ENCODE data around the gene RASA4B. TPM values are rescaled to one million over a fixed set of nuclear protein-coding genes. Genes with fewer than 3 reads are reported as not detected.

Gene RASA4B
- total RNA-seq, 2 experiments from 2014 or later: 16.2 to 18.0 TPM

- no peak overlapping the region for H3K4me3 Mint-ChIP-seq
- H3K27ac Mint-ChIP-seq: no peak overlapping the region
- no peaks in the 10 kb centered on the region for H3K36me3 Mint-ChIP-seq
- no peaks in the 10 kb centered on the region for H3K4me1 Mint-ChIP-seq
- ATAC-seq (ENCODE audit: low read depth) (no peak), DNase-seq (peak; percentile 21)
- no peaks in the 10 kb centered on the region for H3K27me3 Mint-ChIP-seq
- no peaks in the 10 kb centered on the region for H3K9me3 Mint-ChIP-seq
- POLR2A ChIA-PET: no interaction called here
Measured at GRCh38 chr7:102473271-102473991, 44.1 kb downstream of the RASA4B start.

GRCh38 chr7:102472126-102473041 is 45.2 kb downstream of the RASA4B start:
- Mint-ChIP-seq H3K4me1 (no peaks in the 10 kb centered on the region), H3K9me3 (no peaks in the 10 kb centered on the region), H3K4me3 (no peak overlapping the region), H3K36me3 (no peaks in the 10 kb centered on the region), H3K27me3 (no peaks in the 10 kb centered on the region), H3K27ac (no peak overlapping the region)
- DNase-seq (peak; percentile 26), ATAC-seq (ENCODE audit: low read depth) (no peak)
- POLR2A ChIA-PET: interaction anchor here (0.5 to 1.2 kb wide), 2 partner anchors 31 to 57 kb away, joined by 3 read pairs; no protein-coding TSS in a partner anchor

- no peak for DNase-seq
- peaks cover 2% of the 10 kb centered on the region for H3K4me1 Mint-ChIP-seq
- H3K27me3 Mint-ChIP-seq: no peaks in the 10 kb centered on the region
- H3K36me3 Mint-ChIP-seq: no peaks in the 10 kb centered on the region
- no peak for ATAC-seq (ENCODE audit: low read depth)
- POLR2A ChIA-PET: interaction anchor here (1.2 kb wide), 1 partner anchor 56 kb away, joined by 3 read pairs; no protein-coding TSS in a partner anchor
- H3K27ac Mint-ChIP-seq: no peak overlapping the region
- H3K9me3 Mint-ChIP-seq: no peaks in the 10 kb centered on the region
- no peak overlapping the region for H3K4me3 Mint-ChIP-seq
Measured at GRCh38 chr7:102471791-102472125, 45.8 kb downstream of the RASA4B start.

GRCh38 chr7:102469972-102470825 is 47.4 kb downstream of the RASA4B start:
- DNase-seq: no peak
- no peaks in the 10 kb centered on the region for H3K9me3 Mint-ChIP-seq
- no peak for ATAC-seq (ENCODE audit: low read depth)
- POLR2A ChIA-PET: no interaction called here
- H3K36me3 Mint-ChIP-seq: no peaks in the 10 kb centered on the region
- H3K4me3 Mint-ChIP-seq: no peak overlapping the region
- H3K27ac Mint-ChIP-seq: peak overlapping the region; percentile 25
- H3K27me3 Mint-ChIP-seq: no peaks in the 10 kb centered on the region
- H3K4me1 Mint-ChIP-seq: peaks cover 6% of the 10 kb centered on the region

GRCh38 chr7:102469351-102469971 is 48.1 kb downstream of the RASA4B start:
- Mint-ChIP-seq H3K9me3 (no peaks in the 10 kb centered on the region), H3K4me1 (peaks cover 6% of the 10 kb centered on the region), H3K27ac (no peak overlapping the region), H3K36me3 (no peaks in the 10 kb centered on the region), H3K4me3 (no peak overlapping the region), H3K27me3 (no peaks in the 10 kb centered on the region)
- POLR2A ChIA-PET: no interaction called here
- DNase-seq (no peak), ATAC-seq (ENCODE audit: low read depth) (no peak)

- Mint-ChIP-seq H3K9me3 (no peaks in the 10 kb centered on the region), H3K4me3 (no peak overlapping the region), H3K36me3 (no peaks in the 10 kb centered on the region), H3K4me1 (peaks cover 11% of the 10 kb centered on the region), H3K27ac (no peak overlapping the region), H3K27me3 (no peaks in the 10 kb centered on the region)
- DNase-seq (no peak), ATAC-seq (ENCODE audit: low read depth) (no peak)
- POLR2A ChIA-PET: interaction anchor here (1.5 kb wide), 1 partner anchor 30 kb away, joined by 3 read pairs; no protein-coding TSS in a partner anchor
Measured at GRCh38 chr7:102468478-102469350, 48.9 kb downstream of the RASA4B start.

- H3K9me3 Mint-ChIP-seq: no peaks in the 10 kb centered on the region
- DNase-seq (no peak), ATAC-seq (ENCODE audit: low read depth) (no peak)
- POLR2A ChIA-PET: interaction anchor here (0.6 to 1.5 kb wide), 2 partner anchors 29 to 35 kb away, joined by 3 read pairs; no protein-coding TSS in a partner anchor
- H3K36me3 Mint-ChIP-seq: no peaks in the 10 kb centered on the region
- no peak overlapping the region for H3K4me3 Mint-ChIP-seq
- H3K4me1 Mint-ChIP-seq: peaks cover 12% of the 10 kb centered on the region
- H3K27ac Mint-ChIP-seq: no peak overlapping the region
- no peaks in the 10 kb centered on the region for H3K27me3 Mint-ChIP-seq
Measured at GRCh38 chr7:102467581-102468477, 49.7 kb downstream of the RASA4B start.

- POLR2A ChIA-PET: interaction anchor here (1.2 kb wide), 1 partner anchor 14 kb away, joined by 3 read pairs; no protein-coding TSS in a partner anchor
- no peak for ATAC-seq (ENCODE audit: low read depth)
- Mint-ChIP-seq H3K27me3 (no peaks in the 10 kb centered on the region), H3K36me3 (no peaks in the 10 kb centered on the region), H3K9me3 (no peaks in the 10 kb centered on the region), H3K4me1 (peaks cover 16% of the 10 kb centered on the region), H3K4me3 (peak overlapping the region; percentile 94), H3K27ac (peak overlapping the region; percentile 20)
- DNase-seq: no peak
Measured at GRCh38 chr7:102466097-102466496, 51.5 kb downstream of the RASA4B start.

GRCh38 chr7:102464577-102465280 is 52.8 kb downstream of the RASA4B start, which contains the start of the genes ALKBH4 and LRWD1:
TSS of gene ALKBH4 (minus strand) at chr7:102464863. CDS start at chr7:102464836, 27 bp downstream.
TSS of gene LRWD1 (plus strand) at chr7:102464984. CDS start at chr7:102465081, 97 bp downstream.
- DNase-seq: peak; percentile 98
- Mint-ChIP-seq H3K36me3 (peaks cover 5% of the 10 kb centered on the region), H3K27ac (peak within 1 kb of the TSS; percentile 83), H3K9me3 (no peaks in the 10 kb centered on the region), H3K27me3 (no peaks in the 10 kb centered on the region), H3K4me1 (peaks cover 16% of the 10 kb centered on the region), H3K4me3 (peak within 1 kb of the TSS; percentile 94)
- POLR2A ChIA-PET: interaction anchor here (0.9 to 2.2 kb wide), 8 partner anchors 9 to 69 kb away, joined by 3 to 9 read pairs (median 6); partner anchors contain the start of gene PRKRIP1
- peak; percentile 92 for ATAC-seq (ENCODE audit: low read depth)

- no peaks in the 10 kb centered on the region for H3K27me3 Mint-ChIP-seq
- peak overlapping the region; percentile 94 for H3K4me3 Mint-ChIP-seq
- POLR2A ChIA-PET: interaction anchor here (0.9 to 2.2 kb wide), 6 partner anchors 9 to 68 kb away, joined by 3 to 9 read pairs (median 6); partner anchors contain the start of gene PRKRIP1
- no peak for DNase-seq
- peaks cover 16% of the 10 kb centered on the region for H3K4me1 Mint-ChIP-seq
- H3K36me3 Mint-ChIP-seq: peaks cover 5% of the 10 kb centered on the region
- peak overlapping the region; percentile 83 for H3K27ac Mint-ChIP-seq
- H3K9me3 Mint-ChIP-seq: no peaks in the 10 kb centered on the region
- peak; percentile 3 for ATAC-seq (ENCODE audit: low read depth)
Measured at GRCh38 chr7:102463841-102464576, 53.6 kb downstream of the RASA4B start.

Measured in activated naive CD8-positive, alpha-beta T cell treated with anti-CD3 and anti-CD28 coated beads, Interleukin-2, amount 10 ng/mL, durations not matched to agents 7 days and 5 days (primary cell).